OCI-M2 (cell line): ENCODE results near the gene ABCB9.
"Not testable (repeated sequence)": the region's sequence is repeated elsewhere in the genome, so short reads cannot be mapped to it uniquely, and the experiment has no call there.

ENCODE experiments used
- DNase-seq: peaks from one replicate; lab custom pipeline; 2025; ENCODE audit not compliant: unreplicated experiment; lab: John Stamatoyannopoulos, UW

ABCB9 gene

DNA sequence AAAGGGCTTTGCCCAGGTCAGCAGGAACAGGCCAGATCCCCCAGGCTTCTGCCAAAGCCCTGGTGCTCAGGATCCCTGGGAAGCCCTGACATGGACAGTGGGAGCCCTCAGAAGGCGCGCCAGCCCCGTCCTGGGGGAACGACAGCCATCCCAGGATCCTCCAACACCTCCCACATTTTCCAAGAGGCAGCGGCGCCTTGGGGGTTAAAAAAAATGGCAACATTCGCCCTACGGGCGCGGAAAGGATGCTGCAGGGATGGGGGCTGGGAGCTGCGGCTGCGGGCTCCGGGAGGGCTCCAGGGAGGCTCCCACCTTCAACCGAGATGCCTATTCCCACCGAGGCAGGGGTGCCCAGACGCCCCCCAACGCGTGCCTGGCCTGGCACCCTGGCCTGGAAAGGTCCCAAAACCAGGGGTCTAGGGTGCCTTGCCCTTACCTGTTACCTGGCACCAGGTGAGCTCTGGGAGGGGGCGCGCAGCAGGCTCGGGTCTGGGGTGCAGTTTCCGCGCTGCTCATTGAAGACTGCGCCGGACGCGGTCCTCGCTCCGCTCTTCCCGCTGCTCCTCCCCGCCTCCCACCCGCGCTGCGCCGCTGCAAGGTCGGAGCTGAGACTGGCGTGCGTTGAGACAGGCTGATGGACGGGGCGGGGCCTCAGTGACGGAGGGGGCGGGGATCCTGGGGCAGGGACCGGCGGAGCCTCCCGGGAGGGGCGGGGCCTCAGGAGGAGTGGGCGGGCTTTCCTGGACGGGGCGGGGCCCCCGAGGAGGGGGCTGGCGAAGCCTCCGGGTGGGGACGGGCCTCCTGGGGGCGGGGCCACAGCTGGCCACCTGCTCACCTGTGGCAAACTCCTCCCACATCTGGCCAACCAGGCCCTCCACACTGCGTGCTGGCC, at the start of gene ABCB9:
Gene ABCB9 (minus strand): TSS at position 613 of the 892 bp plus-strand sequence. CDS start 6,228 bp downstream, outside the sequence.
- DNase-seq: no peak

DNA sequence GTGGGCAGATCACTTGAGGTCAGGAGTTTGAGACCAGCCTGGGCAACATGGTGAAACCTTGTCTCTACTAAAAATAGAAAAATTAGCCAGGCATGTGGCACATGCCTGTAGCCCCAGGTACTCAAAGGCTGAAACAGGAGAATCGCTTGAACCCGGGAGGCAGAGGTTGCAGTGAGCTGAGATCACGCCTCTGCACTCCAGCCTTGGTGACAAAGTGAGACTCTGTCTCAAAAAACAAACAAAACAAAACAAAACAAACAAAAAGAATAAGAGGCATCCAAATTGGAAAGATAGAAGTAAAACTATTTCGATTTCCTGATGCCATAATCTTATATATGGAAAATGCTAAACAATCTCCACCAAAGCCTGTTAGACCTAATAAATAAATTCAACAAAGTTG, 48.2 kb upstream of the ABCB9 start:
- not testable (repeated sequence) for DNase-seq

DNA sequence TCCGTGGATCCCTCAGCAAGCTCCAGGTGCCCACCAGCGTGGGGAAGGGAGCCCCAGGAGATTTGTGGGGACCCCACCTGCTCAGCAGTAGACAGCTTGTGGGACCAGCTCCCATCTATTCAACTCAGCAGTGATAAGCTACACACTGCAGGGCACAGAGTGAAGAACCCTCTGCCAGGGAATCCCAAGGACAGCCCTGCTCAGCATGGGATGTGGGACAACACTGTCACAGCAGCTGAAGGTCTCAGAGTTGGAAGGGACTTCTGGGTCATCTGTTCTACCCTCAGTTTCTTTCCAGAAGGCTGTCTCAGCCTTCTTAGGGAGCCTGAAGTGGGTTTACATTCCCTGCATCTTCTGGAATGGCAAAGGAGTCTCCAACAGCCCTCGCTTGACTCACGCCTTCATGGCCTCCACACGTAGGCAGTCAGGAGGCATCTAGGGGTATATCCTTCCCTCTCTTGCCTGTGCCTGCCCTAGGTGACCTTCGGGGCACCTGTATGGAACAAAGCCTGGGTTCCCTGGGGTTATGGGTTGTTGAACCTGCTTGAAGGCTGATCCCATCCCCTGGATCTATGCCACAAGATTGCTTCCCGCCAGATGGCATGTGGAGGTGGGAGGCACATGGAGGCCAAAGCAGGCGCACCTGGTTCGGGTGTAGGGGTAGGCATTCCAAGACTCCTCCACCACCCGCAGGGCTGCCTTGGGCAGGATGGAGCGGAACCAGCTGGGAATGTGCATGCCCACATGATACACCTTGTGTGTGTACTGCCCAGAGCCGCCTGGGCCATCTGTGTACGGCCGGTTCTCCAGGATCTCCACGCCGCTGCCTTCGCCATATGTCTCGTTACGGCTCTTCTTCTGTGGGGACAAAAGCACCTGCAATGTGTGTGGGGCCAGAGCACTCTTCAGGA, 47.2 kb upstream of the ABCB9 start:
- DNase-seq: no peak

DNA sequence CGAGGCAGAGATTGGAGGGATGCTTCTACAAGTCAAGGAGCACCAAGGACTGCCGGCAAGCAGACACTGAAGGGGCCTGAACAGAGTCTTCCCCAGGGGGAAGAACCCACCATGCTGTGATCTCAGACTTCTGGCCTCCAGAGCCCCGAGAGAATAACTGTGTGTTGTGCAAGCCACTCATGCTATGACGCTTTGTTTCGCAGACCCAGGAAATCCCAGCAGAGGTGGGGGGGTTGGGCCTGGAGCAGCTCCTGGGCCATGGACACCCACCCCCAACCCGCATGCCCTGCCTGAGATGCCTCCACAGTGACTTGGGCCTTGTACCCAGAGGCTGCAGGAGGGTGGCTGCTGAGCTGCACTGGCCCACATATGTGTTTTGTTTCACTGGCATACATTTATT, 45.4 kb upstream of the ABCB9 start:
- no peak for DNase-seq

DNA sequence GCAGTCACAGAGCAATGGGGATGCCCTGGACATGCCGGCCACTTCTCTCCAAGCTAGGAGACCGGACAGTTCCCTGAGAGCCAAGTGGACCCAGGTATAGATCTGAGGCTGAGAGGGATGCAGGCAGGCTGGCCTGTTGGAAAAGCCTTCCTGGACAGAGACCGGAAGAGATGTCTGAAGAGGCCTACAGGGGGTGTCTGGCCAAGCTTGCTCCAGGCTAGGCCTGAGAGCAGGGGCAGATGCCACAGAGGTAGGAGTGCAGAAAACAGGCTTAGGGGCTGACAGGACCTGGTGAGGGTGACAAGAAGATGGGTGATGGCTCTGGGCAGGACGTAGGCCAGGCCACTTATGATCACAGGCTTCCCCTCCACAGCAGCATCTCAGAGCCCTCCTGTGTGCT, 44.4 kb upstream of the ABCB9 start:
- DNase-seq: no peak

DNA sequence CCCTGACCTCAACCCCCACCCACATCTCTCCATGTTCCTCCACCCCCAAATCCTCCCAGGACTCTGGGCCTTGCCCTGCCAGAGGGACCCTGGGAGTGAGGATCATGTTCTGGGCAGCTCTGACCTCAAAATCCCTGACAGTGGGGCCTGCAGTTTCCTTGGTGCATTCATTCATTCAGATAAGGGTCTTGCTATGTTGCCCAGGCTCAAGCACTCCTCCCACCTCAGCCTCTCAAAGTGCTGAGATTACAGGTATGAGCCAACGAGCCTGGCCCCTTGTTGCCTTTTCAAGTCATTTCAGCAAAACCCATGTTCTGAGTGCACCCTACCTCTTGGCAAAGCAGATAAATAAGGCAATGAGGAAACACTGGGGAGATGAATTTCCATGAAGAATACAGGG, 43.8 kb upstream of the ABCB9 start:
- DNase-seq: no peak

DNA sequence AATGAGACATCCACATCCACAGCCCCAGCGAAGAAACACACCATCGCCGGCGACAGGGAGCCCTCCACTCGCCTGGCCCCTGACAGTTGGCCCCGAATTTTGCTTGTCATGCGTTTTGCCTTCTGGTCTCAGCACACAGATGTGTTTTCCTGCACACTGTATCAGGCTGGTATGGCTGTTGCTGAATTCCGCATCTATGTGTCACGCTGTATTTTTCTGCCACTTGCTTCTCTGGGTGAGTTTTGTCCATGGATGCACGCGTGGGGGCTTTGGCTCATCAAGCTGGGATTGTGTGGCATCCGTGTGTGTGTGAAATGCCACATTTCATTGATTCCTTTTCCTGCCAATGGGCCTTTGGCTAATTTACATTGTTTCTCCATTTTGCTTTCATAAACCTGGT, 40.7 kb upstream of the ABCB9 start:
- no peak for DNase-seq

DNA sequence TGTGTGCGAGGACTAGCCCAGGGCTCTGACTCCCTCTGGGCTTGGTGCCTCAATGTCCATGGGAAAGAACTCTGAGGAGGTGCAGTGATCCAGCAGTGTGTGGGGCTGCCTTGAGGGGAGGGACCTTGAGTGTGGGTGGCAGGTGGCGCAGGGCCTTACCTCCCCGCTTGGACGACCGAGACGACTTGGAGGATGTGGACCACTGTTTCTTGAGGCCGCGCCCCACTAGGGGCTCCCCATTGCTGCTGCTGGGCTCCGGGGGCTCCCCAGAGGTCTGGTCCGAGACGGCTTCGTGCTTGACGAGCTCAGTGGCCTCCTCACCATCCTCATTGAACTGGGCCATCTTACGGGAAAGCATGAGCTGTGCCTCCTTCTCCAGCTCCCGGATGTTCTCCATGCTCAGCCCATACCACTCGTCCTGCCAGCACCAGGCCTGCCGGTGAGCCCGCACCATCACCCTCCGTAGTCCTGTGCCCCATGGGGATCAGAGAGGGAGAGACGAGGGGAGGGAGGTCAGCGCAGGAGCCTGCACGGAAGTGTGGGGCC, 38.9 kb upstream of the ABCB9 start:
- DNase-seq: no peak

DNA sequence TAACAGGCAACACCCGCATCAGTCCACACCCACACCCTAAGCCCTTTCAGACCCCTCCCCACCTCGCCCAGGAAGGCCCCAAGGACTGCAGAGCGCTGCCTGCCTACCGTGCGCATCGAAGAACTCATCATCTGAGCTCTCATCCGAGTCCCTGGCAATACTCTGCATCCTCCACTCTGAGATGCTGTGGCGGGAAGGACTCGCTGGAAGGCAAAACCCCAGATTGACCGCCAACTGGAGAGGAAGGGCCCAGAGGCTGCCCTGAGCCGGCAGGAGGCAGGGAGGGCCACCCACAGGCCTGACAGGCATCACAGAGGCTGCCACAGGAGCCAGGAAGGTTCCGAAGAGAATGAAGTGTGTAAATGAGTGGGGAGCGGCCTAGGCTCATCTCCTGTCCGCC, 38.0 kb upstream of the ABCB9 start:
- DNase-seq: no peak

DNA sequence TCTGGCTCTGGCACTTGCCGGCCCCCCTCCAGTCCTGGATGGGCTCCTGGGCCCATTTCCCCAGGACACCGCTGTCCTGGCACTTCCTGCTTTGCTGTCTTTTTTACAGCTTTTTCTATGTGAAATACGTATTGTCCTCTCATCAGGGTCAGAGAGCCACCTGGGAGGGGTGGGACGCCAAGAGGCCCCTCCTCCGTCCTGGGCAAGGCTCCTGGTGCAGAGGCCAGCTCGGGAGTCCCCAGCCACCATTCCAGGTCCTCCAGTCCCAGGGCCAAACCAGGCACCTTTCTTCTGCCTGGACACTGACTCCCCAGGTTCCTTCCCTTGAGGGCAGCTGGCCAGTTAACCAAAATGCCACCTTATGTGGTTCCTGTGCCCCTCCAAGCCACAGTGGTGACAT, 37.0 kb upstream of the ABCB9 start:
- DNase-seq: no peak

DNA sequence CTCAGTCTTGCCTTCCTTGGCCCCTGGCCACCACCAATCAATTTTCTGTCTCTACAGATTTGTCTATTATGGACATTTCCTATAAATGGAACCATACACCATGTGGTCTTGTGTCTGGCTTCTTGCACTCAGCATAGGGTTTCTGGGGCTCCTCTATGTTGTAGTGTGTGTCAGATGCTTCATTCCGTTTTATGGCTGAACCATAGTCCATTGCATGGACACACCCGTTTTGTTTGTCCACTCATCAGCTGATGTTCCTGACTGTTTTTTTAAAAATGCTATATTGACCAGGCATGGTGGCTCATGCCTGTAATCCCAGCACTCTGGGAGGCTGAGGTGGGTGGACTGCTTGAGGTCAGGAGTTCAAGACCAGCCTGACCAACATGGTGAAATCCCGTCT, 35.2 kb upstream of the ABCB9 start:
- no peak for DNase-seq

DNA sequence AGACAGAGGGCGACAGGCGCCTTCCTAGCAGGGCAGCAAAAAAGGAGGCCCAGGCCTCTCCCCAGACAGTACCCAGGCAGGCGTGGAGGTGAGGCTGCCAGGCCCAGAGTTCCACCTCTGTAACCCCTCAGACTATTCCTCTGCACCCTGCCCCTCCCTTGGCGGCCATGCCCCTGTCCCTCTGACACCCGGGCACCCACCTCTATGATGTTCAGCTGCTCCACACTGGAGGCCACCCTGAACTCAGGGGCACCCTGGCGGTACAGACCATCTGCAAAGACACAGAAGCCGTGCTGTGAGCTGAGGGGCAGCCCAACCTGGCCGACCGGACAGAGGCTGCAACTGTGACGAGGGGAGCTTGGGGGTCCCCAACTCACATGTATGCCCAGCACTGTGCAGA, 34.3 kb upstream of the ABCB9 start:
- no peak for DNase-seq

DNA sequence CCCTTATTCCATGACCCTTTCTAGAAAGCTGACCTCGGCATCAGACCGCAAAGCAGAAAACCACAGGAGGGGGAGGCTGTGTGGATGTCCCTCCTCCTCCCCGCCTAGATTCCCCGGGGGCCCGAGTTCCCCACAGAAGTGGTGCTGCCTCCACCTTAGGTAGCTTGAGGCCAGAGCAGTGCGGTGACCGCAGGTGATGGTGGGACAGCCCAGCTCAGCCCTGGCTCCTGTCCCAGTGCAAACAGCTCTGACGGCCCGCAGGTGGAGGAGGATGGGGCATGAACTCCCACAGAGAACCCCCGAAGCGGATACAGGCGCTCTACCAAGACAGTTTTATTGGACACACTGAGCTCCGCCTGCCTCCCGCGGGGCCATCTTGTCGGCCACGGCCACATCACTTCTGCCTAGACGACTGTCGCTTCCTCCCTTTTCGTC, 33.7 kb upstream of the ABCB9 start:
- no peak for DNase-seq

DNA sequence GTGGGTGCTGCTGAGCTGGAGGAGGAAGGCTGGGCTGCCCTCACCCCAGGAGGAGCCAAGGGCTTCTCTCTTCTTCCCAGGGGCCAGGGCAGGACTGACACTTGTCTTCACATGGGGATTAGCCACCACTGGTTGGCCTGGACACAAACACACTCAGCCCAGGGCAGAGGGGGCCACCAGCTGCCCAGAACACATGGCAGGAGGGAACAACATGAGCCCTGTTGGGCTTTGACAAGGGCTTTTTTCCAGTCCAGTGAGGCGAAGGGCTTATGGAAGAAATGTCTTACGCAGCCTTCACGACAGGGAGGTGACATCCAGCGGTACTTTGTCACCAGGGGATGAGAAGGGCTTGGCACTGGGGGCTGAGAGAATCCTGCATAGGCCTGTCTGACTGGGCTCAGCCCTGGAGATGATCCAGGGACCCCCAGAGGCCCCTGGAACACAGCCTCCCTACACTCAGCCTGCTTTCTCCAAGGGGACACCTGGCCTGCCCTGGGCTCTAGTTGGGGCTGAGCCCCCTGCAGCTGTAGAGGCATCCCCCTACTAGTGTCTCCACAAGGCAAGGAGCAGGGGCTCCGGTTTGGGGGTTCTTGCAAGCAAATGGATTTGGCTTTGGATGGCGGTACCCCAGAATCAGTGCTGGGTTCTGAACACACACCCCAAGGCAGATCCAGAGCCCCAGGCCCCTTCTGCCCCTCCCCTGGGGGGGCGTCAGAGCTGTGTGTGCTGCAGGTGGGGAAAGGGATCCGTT, 33.1 kb upstream of the ABCB9 start:
- DNase-seq: no peak

DNA sequence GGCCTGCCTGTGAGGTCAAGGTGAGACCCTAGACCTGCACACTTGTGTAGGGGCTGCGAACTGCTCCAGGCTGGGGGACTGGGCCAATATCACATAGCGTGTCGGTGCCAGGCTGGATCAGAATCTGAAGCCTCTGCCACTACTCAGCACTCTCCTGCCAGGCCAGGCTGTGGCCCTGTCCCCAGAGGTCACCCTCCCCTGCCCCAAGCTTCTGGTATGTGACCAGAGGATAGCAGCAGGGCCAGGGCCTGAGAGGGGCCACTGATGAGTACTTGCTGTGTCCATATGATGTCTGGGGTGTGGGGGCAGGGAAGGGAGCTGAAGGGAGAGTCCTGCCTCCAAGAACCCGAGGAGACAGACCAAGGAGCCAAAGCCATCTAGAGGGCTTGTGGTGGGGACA, 32.1 kb upstream of the ABCB9 start:
- DNase-seq: no peak

DNA sequence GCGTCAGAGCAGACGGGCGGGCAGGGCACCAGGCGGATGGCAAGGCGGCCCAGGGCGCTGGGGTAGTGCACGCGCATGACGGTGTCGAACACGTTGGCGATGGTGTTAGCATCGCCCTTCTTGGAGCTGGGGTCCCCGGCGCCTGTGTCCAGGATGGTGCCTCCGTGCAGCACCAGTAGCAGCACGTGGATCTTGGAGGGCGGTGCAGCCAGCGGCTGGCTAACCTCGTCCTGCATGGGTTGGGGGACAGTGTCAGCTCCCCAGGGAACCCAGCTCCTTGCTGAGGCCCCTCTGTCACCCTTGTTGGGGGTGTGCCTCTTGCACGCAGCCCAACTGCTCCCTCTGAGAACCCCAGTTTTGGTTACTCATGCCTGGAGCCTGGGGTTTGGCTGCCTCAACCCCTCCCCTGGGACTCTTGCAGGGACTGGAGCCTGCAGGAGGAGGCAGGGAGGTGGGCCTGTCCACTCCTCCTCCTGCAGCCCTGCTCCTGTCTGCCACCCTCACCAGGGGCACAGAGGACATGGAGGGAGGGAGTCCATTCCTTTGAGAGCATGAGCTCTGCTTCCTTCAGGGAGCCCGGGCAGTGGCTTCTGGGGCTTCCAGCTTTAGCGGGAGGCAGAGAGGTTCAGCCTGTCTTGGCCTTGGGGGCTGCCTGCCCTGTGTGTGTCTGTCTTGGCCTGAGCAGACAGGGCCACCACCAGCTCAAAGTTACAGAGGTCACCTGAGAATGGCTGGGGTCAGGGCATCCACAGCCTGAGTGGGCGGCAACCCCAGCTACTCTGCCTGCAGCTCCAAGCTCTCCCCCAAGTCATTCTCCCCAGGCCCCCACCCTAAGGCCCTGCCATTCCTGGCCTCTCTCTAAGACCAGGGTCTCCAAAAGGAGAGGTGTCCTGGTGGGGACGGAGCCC, 31.3 kb upstream of the ABCB9 start:
- no peak for DNase-seq

DNA sequence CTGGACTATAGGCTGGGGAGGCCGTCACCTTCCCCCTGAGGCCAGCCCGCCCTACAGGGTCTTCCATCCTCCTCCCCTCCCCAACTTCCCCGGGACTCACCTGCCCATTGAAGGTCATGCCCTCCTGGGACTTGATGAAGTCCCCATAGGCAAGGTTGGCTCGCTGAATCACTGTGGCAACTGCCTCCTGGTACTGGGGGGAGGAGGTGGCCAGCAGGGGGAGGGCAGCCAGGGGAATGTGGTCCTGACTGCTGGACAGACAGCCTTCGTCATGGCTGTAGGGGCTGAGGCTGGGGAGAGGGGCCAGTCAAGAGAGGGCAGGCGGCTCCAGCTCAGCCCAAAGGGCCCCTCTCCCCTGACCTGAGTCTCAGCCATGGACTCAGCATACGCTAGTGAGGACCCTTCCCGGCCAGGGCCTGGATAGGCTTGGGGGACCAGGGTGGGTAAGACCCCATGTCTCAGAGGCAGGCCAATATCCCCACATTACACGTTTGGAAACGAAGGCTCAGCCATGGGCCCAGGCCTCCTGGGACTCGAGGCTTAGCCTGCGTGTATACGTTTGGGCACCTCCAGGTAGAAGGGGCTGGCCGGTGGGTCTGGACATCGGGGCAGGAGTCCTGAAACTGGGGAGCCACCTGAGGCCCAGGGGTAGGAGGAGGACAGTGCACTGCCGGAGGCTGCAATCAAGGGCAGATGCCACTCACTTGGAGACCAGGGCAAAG, 30.5 kb upstream of the ABCB9 start:
- no peak for DNase-seq

DNA sequence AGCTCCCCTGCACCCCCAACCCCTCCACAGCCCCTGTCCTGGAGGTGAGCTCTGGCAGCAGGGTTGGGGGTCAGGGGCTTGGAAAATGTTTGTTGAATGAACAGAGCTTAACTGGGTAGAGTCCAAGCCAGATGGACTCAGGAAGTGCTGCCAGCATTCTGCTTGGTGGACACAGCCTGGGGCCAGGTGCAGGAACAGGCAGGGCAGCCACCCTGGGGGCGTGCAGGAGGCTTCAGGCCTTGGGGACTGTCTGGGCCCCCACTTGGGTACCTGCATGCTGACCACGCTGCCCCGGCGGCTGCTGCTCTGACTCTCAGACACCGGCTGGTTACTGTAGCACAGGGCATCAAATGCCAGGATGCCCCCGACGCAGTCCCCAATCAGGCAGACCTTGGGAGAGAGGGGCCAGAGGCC, 29.9 kb upstream of the ABCB9 start:
- no peak for DNase-seq

DNA sequence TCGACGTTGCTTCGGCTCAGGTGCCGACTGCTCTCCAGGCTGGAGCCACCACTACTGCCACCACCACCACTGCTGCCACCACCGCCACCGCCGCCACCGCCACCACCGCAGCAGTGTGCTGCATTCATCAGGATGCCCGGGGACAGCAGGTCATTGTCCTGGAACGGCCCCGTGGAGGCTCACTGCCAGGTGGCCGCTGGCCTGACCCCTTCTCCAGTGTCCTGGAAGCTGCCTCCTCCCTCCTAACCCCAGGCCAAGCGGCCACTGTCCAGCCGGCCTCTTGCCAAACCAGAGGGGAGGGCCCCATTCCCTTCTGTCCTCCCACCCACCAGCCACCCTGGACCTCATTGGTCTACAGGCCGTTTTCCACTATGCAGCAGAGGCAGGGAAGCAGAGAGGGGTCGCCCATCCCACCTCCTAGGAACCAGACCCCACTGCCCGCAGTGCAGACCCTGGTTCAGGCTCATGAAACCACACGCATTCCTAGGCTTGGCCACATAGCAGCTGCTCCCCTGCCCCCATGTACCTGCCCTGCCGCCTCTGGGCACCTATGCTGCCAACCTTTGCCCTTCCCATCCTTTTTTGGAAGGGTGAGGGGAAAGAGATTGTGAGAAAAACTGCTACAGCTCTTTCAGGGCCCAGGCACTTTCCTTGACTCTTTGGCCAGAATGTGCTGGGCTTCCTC, 29.4 kb upstream of the ABCB9 start:
- DNase-seq: no peak
